Esophagus squamous epithelium (tissue), 4 donors: Measurements from ENCODE around the gene FGFRL1.

Experiments used
- CTCF ChIP-seq, 6 experiments: fragments of 450-650 bp in 4 of 6; fragments of 200-600 bp in 2 of 6; sonication (generic) in 2 of 6; IDR thresholded peaks; one replicate each; pipeline ENCODE4 v1.5.1; 2016 to 2019; ENCODE audit warnings: antibody characterized with exemption in 6 of 6, mild to moderate bottlenecking in 4 of 6, moderate library complexity in 4 of 6
- POLR2A ChIP-seq, 4 donors: fragments of 450-650 bp; IDR thresholded peaks; one replicate each; pipeline ENCODE4 v1.6.1; 2017; ENCODE audit warnings: antibody characterized with exemption in 4 of 4, mild to moderate bottlenecking in 4 of 4, moderate library complexity in 3 of 4

- TF ChIP-seq CTCF (IDR thresholded peaks at IDR 0.05) (no peak), POLR2A (IDR thresholded peaks at IDR 0.05) (no peak)
Observed at GRCh38 chr4:1042352-1043055, 31.1 kb downstream of the FGFRL1 start.
